ENCODE measurements around the gene TNNT2.

DNA sequence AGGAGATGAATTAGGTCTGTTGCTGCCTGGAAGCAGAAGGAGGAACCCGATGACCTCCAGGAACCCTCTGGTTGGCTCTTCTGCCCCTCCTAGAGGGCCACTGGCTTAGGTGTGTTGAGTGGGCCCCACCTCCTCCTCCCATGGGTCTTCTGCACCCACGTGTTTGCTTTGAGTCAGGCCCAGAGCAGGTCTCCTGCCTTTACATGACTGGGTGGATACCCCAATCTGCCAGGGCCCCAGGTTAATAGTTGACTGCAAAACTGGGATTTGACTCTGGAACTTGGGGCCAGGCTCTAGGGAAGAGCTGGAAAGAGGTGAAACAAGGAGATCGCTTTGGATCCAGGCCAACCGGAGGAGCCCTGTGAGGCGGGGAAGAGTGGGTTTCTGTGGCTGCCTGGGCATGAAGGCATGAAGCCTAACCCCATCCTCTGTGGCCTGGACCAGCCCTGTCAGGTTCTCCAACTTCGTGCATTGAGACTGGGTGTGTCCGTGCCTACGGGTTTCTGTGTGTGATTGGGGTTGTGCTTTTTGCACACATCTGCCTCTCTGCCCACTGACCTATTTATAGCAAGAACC is 29.4 kb upstream of the TNNT2 start:
- TF ChIP-seq GATA3 (IDR thresholded peaks at IDR 0.05; ENCODE audit: low read depth, low read length) (no peak), GATA2 (IDR thresholded peaks at IDR 0.05; ENCODE audit: low read depth, low read length) (no peak)
